ENCODE data around the gene LRRC17.

LRRC17 gene

DNA sequence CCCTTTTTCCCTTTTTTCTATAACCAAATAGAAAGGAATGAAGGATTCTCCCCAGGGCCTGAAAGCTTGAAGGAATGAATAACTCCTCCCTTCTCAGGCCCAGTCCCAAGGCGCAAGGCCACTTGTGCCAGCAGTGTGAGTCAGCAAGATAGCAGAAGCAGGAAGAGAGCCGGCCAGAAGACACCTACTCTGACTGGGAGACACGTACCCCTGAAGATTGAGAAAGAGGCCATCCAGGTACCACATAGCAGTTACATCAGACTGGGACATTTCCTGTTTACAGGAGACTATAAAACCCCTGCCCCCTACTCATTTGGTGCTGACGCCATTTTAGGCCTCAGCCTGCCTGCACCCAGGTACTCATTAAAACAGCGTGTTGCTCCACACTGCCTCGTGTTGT lies 65.5 kb downstream of the LRRC17 start:
- H3K36me3 ChIP-seq, result no peaks in the 10 kb centered on the region
- H3K4me3 ChIP-seq (ENCODE audit: low read depth, low read length), result no peak overlapping the region
- no peaks in the 10 kb centered on the region for H3K4me1 ChIP-seq
- no peaks in the 10 kb centered on the region for H3K27me3 ChIP-seq
- TF ChIP-seq, protein P1, sequence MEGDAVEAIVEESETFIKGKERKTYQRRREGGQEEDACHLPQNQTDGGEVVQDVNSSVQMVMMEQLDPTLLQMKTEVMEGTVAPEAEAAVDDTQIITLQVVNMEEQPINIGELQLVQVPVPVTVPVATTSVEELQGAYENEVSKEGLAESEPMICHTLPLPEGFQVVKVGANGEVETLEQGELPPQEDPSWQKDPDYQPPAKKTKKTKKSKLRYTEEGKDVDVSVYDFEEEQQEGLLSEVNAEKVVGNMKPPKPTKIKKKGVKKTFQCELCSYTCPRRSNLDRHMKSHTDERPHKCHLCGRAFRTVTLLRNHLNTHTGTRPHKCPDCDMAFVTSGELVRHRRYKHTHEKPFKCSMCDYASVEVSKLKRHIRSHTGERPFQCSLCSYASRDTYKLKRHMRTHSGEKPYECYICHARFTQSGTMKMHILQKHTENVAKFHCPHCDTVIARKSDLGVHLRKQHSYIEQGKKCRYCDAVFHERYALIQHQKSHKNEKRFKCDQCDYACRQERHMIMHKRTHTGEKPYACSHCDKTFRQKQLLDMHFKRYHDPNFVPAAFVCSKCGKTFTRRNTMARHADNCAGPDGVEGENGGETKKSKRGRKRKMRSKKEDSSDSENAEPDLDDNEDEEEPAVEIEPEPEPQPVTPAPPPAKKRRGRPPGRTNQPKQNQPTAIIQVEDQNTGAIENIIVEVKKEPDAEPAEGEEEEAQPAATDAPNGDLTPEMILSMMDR (IDR thresholded peaks at IDR 0.05; ENCODE audit: low read depth, low read length), result no peak
- DNase-seq, result no peak
- no peaks in the 10 kb centered on the region for H3K9me3 ChIP-seq

GRCh38 chr7:102979670-102980069 lies 66.9 kb downstream of the LRRC17 start:
- Histone ChIP-seq H3K9me3 (no peaks in the 10 kb centered on the region), H3K36me3 (no peaks in the 10 kb centered on the region), H3K4me1 (no peaks in the 10 kb centered on the region), H3K4me3 (ENCODE audit: low read depth, low read length) (no peak overlapping the region), H3K27me3 (no peaks in the 10 kb centered on the region)
- TF ChIP-seq, protein P1 (IDR thresholded peaks at IDR 0.05; ENCODE audit: low read depth, low read length), result no peak
- no peak for DNase-seq

GRCh38 chr7:102981451-102981850 lies 68.7 kb downstream of the LRRC17 start:
- DNase-seq, result no peak
- H3K27me3 ChIP-seq, result no peaks in the 10 kb centered on the region
- H3K4me3 ChIP-seq (ENCODE audit: low read depth, low read length), result no peak overlapping the region
- H3K36me3 ChIP-seq, result no peaks in the 10 kb centered on the region
- no peaks in the 10 kb centered on the region for H3K9me3 ChIP-seq
- no peaks in the 10 kb centered on the region for H3K4me1 ChIP-seq
- TF ChIP-seq, protein P1 (IDR thresholded peaks at IDR 0.05; ENCODE audit: low read depth, low read length), result no peak

- Histone ChIP-seq H3K4me3 (ENCODE audit: low read depth, low read length) (no peak overlapping the region), H3K27me3 (no peaks in the 10 kb centered on the region), H3K36me3 (no peaks in the 10 kb centered on the region), H3K9me3 (no peaks in the 10 kb centered on the region), H3K4me1 (no peaks in the 10 kb centered on the region)
- TF ChIP-seq, protein P1 (IDR thresholded peaks at IDR 0.05; ENCODE audit: low read depth, low read length), result no peak
- DNase-seq, result no peak
Observed at GRCh38 chr7:102982235-102982634, 69.4 kb downstream of the LRRC17 start.

- no peak for DNase-seq
- no peaks in the 10 kb centered on the region for H3K27me3 ChIP-seq
- H3K4me3 ChIP-seq (ENCODE audit: low read depth, low read length), result no peak overlapping the region
- TF ChIP-seq, protein P1 (IDR thresholded peaks at IDR 0.05; ENCODE audit: low read depth, low read length), result no peak
- H3K9me3 ChIP-seq, result no peaks in the 10 kb centered on the region
- H3K36me3 ChIP-seq, result no peaks in the 10 kb centered on the region
- no peaks in the 10 kb centered on the region for H3K4me1 ChIP-seq
Observed at GRCh38 chr7:102983602-102984001, 70.8 kb downstream of the LRRC17 start.

- no peak for DNase-seq
Observed at GRCh38 chr7:102985176-102985783, 72.5 kb downstream of the LRRC17 start.

More at GRCh38 chr7:102985176-102985783, 72.5 kb downstream of the LRRC17 start:
- no peaks in the 10 kb centered on the region for H3K36me3 ChIP-seq
- H3K27me3 ChIP-seq, result no peaks in the 10 kb centered on the region
- H3K4me3 ChIP-seq (ENCODE audit: low read depth, low read length), result no peak overlapping the region
- TF ChIP-seq, protein P1 (IDR thresholded peaks at IDR 0.05; ENCODE audit: low read depth, low read length), result no peak
- no peaks in the 10 kb centered on the region for H3K4me1 ChIP-seq
- H3K9me3 ChIP-seq, result no peaks in the 10 kb centered on the region

All from BE2C (cell line).